SJSA1 (cell line): ENCODE measurements around the gene TEX55. TPM values are rescaled to one million over a fixed set of nuclear protein-coding genes. Genes with fewer than 3 reads are reported as not detected.
"Not testable (repeated sequence)": the region's sequence is repeated elsewhere in the genome, so short reads cannot be mapped to it uniquely, and the experiment has no call there.

ENCODE experiments used
- DNase-seq, 2 experiments: peaks; one replicate each; pipeline ENCODE4 v3.0.0-alpha.2; 2015 to 2020; ENCODE audit warnings: low spot score in 2 of 2, low read depth in 1 of 2
- H3K27ac ChIP-seq: fragments of 250-450 bp; sonication (Bioruptor Pico); 2 replicates; pipeline ENCODE4 v1.5.1; 2020; ENCODE audit warnings: mild to moderate bottlenecking, moderate library complexity
- H3K27me3 ChIP-seq: fragments of 250-450 bp; sonication (Bioruptor Pico); replicated peaks from 2 replicates; pipeline ENCODE4 v1.5.1; 2020; ENCODE audit warnings: mild to moderate bottlenecking, moderate library complexity
- H3K36me3 ChIP-seq: fragments of 250-450 bp; sonication (Bioruptor Pico); 2 replicates; pipeline ENCODE4 v1.5.1; 2020; ENCODE audit warnings: mild to moderate bottlenecking
- H3K4me1 ChIP-seq: fragments of 250-450 bp; sonication (Bioruptor Pico); replicated peaks from 2 replicates; pipeline ENCODE4 v1.6.1; 2021; ENCODE audit warnings: mild to moderate bottlenecking
- H3K4me3 ChIP-seq: fragments of 250-450 bp; sonication (Bioruptor Pico); 2 replicates; pipeline ENCODE4 v1.5.1; 2020; ENCODE audit warnings: mild to moderate bottlenecking
- H3K9me3 ChIP-seq: fragments of 250-450 bp; sonication (Bioruptor Pico); replicated peaks from 2 replicates; pipeline ENCODE4 v1.5.1; 2020; ENCODE audit warnings: mild to moderate bottlenecking
- total RNA-seq: library from RNA; depleted of rRNA; stranded (reverse); fragments of >200 nt; shearing (Covaris generic); gene quantifications from 2 replicates; pipeline ENCODE4 v1.2.3, GENCODE V29; 2014; rRNA removed

The TEX55 gene
- not detected in 2 replicates for total RNA-seq

DNA sequence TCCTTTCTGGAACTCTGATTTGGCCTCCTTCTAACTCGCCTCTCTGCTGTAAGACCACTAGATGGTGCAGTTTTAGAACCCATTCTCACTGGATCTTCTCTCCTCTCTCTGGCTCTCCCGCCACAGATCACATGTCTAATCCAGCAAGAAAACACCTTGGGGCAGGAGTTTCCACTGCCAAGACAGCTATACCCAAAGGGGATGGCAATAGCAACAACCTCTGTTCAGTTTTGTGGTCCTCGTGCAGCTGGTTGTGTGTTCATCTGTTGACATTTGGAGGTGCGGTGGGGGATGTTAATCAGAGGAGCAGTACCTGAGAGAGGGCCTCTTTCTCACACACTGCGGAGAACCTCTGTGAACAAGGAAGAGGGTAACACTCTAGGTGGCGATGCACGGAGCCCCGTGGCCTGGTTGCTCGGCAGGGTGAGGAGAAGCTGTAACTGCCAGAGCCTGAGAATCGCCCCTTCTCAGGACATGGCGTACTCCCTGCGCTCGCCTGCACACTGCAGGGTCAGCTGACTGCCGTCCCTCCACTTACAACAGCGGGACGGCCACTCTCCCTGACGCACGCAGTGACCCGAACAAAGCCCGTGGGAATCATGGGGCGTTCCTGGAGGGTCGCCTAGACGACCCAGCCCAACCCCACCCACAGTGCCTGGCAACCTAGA lies at the start of gene TEX55:
Gene TEX55 (plus strand): TSS at position 666 of the 668 bp plus-strand sequence. CDS start 25 bp downstream, outside the sequence.
- H3K27me3 ChIP-seq, result no peaks in the 10 kb centered on the region
- peaks cover 8% of the 10 kb centered on the region for H3K4me1 ChIP-seq
- DNase-seq, result peak in 1 of 2 experiments; percentile 29
- no peak within 1 kb of the TSS for H3K27ac ChIP-seq
- no peaks in the 10 kb centered on the region for H3K9me3 ChIP-seq
- no peak within 1 kb of the TSS for H3K4me3 ChIP-seq
- no peaks in the 10 kb centered on the region for H3K36me3 ChIP-seq

DNA sequence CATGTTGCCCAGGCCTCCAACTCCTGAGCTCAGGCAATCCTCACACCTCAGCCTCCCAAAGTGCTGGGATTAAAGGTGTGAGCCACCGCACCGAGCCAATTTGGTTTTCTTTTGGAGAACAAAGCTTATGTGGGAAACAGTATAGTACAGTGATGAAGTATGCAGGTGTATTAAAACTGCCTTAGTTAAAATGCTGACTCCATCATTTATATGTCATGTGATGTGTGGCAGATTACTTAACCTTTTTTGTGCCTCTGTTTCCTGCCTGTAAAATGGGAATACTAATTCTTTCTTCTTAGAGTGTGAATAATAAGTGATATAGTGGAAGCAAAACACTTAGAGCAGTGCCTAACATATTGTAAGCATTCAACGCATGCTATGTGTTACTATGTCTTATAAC lies 48.0 kb upstream of the TEX55 start:
- H3K4me3 ChIP-seq, result no peak overlapping the region

DNA sequence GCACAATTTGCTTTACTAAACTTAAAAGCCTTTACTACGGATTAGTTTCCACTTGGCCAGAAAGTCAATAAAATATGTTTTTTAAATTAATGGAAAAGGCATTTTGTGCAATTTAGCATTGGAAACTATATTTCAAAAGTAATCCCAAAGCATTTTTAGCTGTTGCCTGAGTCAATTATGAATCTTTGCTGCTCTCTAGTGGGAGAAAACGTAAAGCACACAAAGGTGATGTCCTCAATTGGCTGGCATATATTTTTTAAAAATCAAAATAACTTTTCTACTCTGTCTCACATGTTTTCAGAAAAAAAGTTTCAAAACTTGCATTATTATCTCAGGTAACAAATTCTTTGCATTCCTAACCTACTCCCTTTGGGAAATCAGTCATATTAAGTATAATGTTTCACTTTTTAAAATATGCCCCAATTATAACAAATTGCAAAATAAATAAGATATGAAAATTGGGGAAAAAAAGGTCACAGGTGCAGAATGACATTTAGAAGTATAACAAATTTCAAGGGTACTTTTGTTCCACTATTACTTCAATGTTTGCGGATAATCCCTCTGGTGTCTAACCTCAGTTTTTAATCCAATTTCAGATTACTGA lies 47.2 kb upstream of the TEX55 start:
- Histone ChIP-seq H3K36me3 (no peaks in the 10 kb centered on the region), H3K9me3 (no peaks in the 10 kb centered on the region), H3K4me3 (no peak overlapping the region), H3K4me1 (no peaks in the 10 kb centered on the region), H3K27ac (no peak overlapping the region), H3K27me3 (no peaks in the 10 kb centered on the region)
- DNase-seq, result no peak

More for the DNA sequence above, 48.0 kb upstream of the TEX55 start:
- Histone ChIP-seq H3K27me3 (no peaks in the 10 kb centered on the region), H3K36me3 (no peaks in the 10 kb centered on the region), H3K27ac (no peak overlapping the region), H3K9me3 (no peaks in the 10 kb centered on the region), H3K4me1 (no peaks in the 10 kb centered on the region)
- no peak for DNase-seq

DNA sequence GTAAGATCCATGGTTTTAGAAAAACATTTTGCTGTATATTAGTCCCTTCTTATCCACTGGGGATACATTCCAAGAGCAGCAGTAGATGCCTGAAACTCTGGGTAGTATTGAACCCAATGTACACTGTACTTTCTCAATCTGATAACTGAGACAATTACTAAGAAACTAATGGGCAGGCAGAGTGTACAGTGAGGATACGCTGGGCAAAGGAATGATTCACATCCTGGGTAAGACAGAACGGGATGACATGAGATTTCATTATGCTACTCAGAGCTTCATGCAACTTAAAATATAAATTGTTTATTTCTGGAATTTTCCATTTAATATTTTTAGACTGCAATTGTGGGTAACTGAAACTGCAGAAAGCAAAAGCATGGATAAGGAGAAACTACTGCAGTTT lies 46.2 kb upstream of the TEX55 start:
- DNase-seq, result no peak
- H3K4me1 ChIP-seq, result no peaks in the 10 kb centered on the region
- H3K4me3 ChIP-seq, result no peak overlapping the region
- H3K27me3 ChIP-seq, result no peaks in the 10 kb centered on the region
- no peaks in the 10 kb centered on the region for H3K36me3 ChIP-seq
- no peak overlapping the region for H3K27ac ChIP-seq
- no peaks in the 10 kb centered on the region for H3K9me3 ChIP-seq

DNA sequence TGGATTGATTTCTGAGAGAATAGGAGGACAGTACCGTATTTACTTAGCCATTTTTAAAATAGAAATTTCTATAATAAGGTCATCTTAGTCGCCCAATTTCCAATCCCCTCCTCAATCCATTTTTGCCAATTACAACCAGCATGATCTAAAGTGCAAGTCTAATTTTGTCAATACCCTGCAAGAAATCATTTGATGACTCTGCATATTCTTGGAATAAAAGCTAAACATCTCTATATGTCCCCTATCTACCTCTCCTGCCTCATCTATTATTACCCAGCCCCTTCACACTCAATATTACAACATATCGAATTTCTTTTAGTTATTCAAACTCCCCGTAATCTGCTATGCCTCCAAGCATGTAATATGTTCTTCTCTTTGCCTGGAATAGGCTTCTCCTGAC lies 41.9 kb upstream of the TEX55 start:
- H3K27me3 ChIP-seq, result no peaks in the 10 kb centered on the region
- no peaks in the 10 kb centered on the region for H3K36me3 ChIP-seq
- no peak for DNase-seq
- no peaks in the 10 kb centered on the region for H3K4me1 ChIP-seq
- H3K9me3 ChIP-seq, result no peaks in the 10 kb centered on the region
- no peak overlapping the region for H3K27ac ChIP-seq
- no peak overlapping the region for H3K4me3 ChIP-seq

DNA sequence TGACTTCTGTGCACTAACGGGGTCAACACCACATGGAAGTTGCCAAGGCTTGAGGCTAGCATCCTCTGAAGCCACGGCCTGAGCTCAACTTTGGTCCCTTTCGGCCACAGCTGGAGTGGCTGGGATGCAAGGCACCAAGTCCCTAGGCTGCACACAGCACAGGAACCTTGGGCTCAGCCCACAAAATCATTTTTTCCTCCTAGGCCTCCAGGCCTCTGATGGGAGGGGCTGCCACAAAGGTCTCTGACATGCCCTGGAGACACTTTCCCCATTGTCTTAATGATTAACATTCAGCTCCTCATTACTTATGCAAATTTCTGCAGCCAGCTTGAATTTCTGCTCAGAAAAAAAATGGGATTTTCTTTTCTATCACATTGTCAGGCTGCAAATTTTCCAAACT lies 27.6 kb upstream of the TEX55 start:
- not testable (repeated sequence) for H3K4me1 ChIP-seq, H3K4me3 ChIP-seq, H3K9me3 ChIP-seq, H3K27ac ChIP-seq, H3K27me3 ChIP-seq, H3K36me3 ChIP-seq, DNase-seq

DNA sequence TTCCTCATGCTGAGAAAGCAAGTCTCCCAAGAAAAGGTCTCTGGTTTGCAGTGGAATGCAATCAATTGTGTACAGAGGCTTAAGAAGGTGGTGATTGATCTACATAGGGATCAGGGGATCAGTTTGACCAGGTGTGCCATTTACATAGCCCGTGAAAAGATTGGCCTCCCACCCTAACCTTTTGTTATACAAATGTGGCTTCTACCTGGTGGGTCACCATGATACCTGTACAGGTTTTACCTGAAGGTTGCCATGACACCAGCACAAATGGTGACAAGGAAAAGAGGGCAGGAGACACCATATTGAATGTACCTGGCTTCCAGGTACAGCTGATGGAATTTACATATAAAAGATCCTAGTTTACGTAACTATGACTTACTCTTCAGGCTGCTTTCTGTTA lies 25.5 kb upstream of the TEX55 start:
- Histone ChIP-seq H3K27ac (no peak overlapping the region), H3K27me3 (no peaks in the 10 kb centered on the region), H3K9me3 (no peaks in the 10 kb centered on the region), H3K36me3 (no peaks in the 10 kb centered on the region), H3K4me1 (no peaks in the 10 kb centered on the region), H3K4me3 (no peak overlapping the region)
- no peak for DNase-seq

DNA sequence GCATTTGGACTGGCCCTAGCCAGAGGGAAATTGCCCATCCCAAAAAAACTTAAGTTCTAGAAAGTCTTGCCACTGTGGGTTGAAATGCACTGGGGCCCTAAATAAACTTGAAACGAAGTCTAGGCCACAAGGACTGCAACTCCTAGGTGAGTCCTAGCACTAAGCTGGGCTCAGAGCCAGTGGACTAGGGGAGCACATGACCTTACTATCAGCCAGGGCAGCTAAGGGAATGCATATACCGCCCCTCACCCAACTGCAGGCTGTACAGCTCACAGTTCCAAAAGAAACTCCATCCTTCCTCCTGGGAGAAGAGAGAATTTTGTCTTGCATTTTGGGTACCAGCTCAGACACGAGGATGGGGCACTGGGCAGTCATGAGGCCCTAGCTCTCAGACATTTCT lies 23.6 kb upstream of the TEX55 start:
- Histone ChIP-seq H3K4me1 (no peaks in the 10 kb centered on the region), H3K9me3 (no peaks in the 10 kb centered on the region), H3K27me3 (no peaks in the 10 kb centered on the region), H3K36me3 (no peaks in the 10 kb centered on the region), H3K4me3 (no peak overlapping the region), H3K27ac (no peak overlapping the region)
- DNase-seq, result no peak

DNA sequence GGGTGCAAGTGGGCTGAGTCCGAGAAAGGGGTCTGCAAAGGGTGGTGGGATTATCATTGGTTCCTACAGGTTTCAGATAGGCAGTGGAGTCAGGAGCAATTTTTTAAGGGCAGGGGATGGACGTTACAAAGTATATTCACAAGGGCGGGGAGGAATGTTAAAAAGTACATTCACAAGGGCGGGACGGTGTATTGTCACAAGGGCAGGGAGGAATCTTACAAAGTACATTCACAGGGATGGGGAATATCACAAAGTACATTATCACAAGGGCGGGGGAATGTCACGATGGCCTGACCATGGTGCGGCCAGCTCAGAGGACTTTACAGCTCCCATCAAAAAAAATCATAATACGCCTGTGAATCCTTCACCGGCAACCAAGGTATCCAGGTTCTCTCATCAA lies 20.6 kb upstream of the TEX55 start:
- Histone ChIP-seq H3K4me1 (no peaks in the 10 kb centered on the region), H3K9me3 (no peaks in the 10 kb centered on the region), H3K27me3 (no peaks in the 10 kb centered on the region), H3K36me3 (no peaks in the 10 kb centered on the region), H3K27ac (no peak overlapping the region), H3K4me3 (no peak overlapping the region)
- no peak for DNase-seq

DNA sequence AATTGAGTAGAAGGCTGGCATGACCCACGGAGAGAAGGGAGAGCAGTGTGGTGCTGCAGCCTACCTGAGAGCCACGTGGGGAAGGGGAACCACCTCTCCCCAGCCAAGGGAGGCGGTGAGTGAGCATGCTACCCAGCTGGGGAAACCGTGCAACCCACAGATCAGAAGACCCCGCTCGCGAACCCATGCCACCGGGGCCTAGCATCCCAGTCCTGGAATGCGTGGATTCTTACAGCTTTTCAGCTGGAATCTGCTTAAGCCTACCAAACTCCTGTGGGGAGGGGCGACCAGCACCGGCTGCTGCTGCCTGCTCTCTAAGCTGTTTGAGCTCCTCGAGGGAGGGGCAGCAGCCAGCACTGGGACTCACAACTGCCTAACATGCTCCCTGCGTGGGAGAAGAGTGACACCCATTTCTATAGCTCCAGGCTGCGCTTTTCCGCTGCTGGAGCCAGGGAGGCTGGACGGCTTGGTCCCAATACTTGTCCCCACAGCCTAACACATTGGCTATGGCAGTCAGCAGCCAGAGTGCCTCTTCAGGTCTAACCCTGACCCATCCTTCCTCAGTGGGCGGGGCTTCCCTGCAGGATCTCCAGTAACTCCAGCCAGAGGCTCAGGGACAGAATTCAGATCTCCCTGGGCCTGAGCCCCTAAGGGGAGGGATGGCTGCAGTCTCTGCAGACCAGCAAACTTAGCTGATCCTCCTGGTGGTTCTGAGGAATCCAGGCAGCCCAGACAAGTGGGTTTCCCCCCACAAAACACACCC lies 20.0 kb upstream of the TEX55 start:
- no peaks in the 10 kb centered on the region for H3K9me3 ChIP-seq
- H3K27ac ChIP-seq, result no peak overlapping the region
- H3K4me1 ChIP-seq, result no peaks in the 10 kb centered on the region
- no peak overlapping the region for H3K4me3 ChIP-seq
- H3K27me3 ChIP-seq, result no peaks in the 10 kb centered on the region
- DNase-seq, result no peak
- no peaks in the 10 kb centered on the region for H3K36me3 ChIP-seq

DNA sequence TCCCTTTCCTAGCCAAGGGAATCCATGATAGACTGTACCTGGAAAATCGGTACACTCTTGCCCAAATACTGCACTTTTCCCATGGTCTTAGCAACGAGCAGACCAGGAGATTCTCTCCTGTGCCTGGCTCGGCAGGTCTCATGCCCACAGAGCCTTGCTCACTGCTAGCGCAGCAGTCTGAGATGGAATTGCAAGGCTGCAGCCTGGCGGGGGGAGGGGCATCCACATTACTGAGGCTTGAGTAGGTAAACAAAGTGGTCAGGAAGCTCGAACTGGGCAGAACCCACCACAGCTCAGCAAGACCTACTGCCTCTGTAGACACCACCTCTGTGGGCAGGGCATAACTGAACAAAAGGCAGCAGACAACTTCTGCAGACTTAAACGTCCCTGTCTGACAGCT lies 15.7 kb upstream of the TEX55 start:
- H3K4me3 ChIP-seq, H3K36me3 ChIP-seq, H3K9me3 ChIP-seq, H3K27ac ChIP-seq, H3K4me1 ChIP-seq, H3K27me3 ChIP-seq: not testable (repeated sequence)
- DNase-seq, result peak in 1 of 2 experiments; percentile 2

DNA sequence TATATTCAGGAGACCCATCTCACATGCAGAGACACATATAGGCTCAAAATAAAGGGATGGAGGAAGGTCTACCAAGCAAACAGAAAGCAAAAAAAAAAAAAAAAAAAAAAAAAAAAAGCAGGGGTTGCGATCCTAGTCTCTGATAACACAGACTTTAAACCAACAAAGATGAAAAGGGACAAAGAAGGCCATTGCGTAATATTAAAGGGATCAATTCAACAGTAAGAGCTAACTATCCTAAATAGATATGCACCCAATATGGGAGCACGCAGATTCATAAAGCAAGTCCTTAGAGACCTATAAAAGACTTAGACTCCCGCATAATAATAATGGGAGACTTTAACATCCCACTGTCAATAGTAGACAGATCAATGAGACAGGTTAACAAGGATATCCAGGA lies 13.7 kb upstream of the TEX55 start:
- H3K4me3 ChIP-seq, H3K27me3 ChIP-seq, DNase-seq, H3K27ac ChIP-seq, H3K4me1 ChIP-seq, H3K9me3 ChIP-seq, H3K36me3 ChIP-seq: not testable (repeated sequence)

DNA sequence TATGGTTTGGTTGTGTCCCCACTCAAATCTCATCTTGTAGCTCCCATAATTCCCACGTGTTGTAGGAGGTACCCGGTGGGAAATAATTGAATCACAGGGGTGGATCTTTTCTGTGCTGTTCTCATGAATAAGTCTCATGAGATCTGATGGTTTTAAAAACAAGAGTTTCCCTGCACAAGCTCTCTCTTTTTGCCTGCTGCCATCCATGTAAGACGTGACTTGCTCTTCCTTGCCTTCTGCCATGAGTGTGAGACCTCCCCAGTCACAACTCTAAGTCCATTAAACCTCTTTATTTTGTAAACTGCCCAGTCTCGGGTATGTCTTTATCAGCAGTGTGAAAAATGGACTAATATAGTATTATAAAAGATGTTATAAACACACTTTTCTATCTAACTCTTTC lies 6.6 kb upstream of the TEX55 start:
- H3K36me3 ChIP-seq, DNase-seq, H3K4me3 ChIP-seq, H3K27ac ChIP-seq, H3K4me1 ChIP-seq, H3K9me3 ChIP-seq, H3K27me3 ChIP-seq: not testable (repeated sequence)

DNA sequence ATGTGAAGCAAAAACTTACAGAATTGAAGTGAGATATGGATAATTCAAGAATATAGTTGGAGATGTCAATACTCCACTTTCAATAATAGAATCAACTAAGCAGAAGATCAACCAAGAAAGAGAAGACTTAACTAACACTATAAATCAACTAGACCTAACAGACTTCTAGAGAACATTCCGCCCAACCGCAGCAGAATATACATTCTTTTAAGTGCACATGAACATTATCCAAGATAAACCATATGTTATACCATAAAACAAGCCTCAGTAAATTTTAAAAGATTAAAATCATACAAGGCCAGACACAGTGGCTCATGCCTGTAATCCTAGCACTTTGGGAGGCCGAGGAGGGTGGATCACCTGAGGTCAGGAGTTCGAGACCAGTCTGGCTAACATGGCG lies 5.5 kb upstream of the TEX55 start:
- Histone ChIP-seq H3K36me3 (no peaks in the 10 kb centered on the region), H3K27me3 (no peaks in the 10 kb centered on the region), H3K27ac (no peak overlapping the region), H3K9me3 (no peaks in the 10 kb centered on the region), H3K4me3 (no peak overlapping the region), H3K4me1 (no peaks in the 10 kb centered on the region)
- no peak for DNase-seq
